Neural cell (in vitro differentiated cells): Measurements from ENCODE around the gene NDOR1. TPM values are rescaled to one million over a fixed set of nuclear protein-coding genes. Genes with fewer than 3 reads are reported as not detected.

Source experiments
- H2AFZ ChIP-seq: fragments of 200-600, 300-800 bp; sonication (generic), shearing (Covaris generic); 2 replicates; pipeline ENCODE4 v1.6.0; 2014; ENCODE audit warnings: low read depth, mild to moderate bottlenecking, antibody characterized with exemption, low read length, moderate library complexity
- H3F3A ChIP-seq: fragments of 200-600 bp; shearing (Covaris generic); 2 replicates; pipeline ENCODE4 v1.6.1; 2016; ENCODE audit warnings: mild to moderate bottlenecking, moderate library complexity, mixed read lengths, antibody characterized with exemption, low read length; ENCODE audit not compliant: insufficient read depth, poor library complexity, severe bottlenecking
- H3K27ac ChIP-seq: fragments of 200-600, 300-800 bp; sonication (generic), shearing (Covaris generic); 2 replicates; pipeline ENCODE4 v1.5.1; 2014; ENCODE audit warnings: mild to moderate bottlenecking, low read length, moderate library complexity
- H3K27me3 ChIP-seq: fragments of 300-800, 200-600 bp; sonication (generic), shearing (Covaris generic); 2 replicates; pipeline ENCODE4 v1.6.0; 2014; ENCODE audit warnings: mild to moderate bottlenecking, low read depth, low read length, moderate library complexity; ENCODE audit not compliant: insufficient read depth
- H3K36me3 ChIP-seq: fragments of 300-800, 200-600 bp; sonication (generic), shearing (Covaris generic); 2 replicates; pipeline ENCODE4 v1.5.1; 2014; ENCODE audit warnings: mild to moderate bottlenecking, antibody characterized with exemption, low read length, moderate library complexity; ENCODE audit not compliant: insufficient read depth
- H3K4me2 ChIP-seq: fragments of 300-800, 200-600 bp; sonication (generic), shearing (Covaris generic); 2 replicates; pipeline ENCODE4 v1.6.0; 2014; ENCODE audit warnings: mild to moderate bottlenecking, low read length
- H3K4me3 ChIP-seq: fragments of 300-800, 200-600 bp; sonication (generic), shearing (Covaris generic); 2 replicates; pipeline ENCODE4 v1.5.1; 2014; ENCODE audit warnings: mild to moderate bottlenecking, low read length, moderate library complexity
- H3K79me2 ChIP-seq: fragments of 200-600 bp; shearing (Covaris generic); replicated peaks from 2 replicates; pipeline ENCODE4 v1.6.0; 2014; ENCODE audit warnings: mild to moderate bottlenecking, low read length, moderate library complexity; ENCODE audit not compliant: insufficient read depth
- H3K9ac ChIP-seq: fragments of 300-800, 200-600 bp; sonication (generic), shearing (Covaris generic); 2 replicates; pipeline ENCODE4 v1.6.1; 2016; ENCODE audit warnings: mild to moderate bottlenecking, low read length, mixed read lengths
- H3K9me2 ChIP-seq: fragments of 200-600 bp; shearing (Covaris generic); 2 replicates; pipeline ENCODE4 v1.6.1; 2016; ENCODE audit warnings: mild to moderate bottlenecking, low read length, mixed read lengths; ENCODE audit not compliant: insufficient read depth
- H3K9me3 ChIP-seq: fragments of 200-600, 300-800 bp; sonication (generic), shearing (Covaris generic); 2 replicates; pipeline ENCODE4 v1.6.1; 2016; ENCODE audit warnings: mild to moderate bottlenecking, mixed run types, low read length, moderate library complexity, mixed read lengths
- H4K20me1 ChIP-seq: fragments of 200-600 bp; shearing (Covaris generic); 2 replicates; pipeline ENCODE4 v1.6.1; 2016; ENCODE audit warnings: mild to moderate bottlenecking, mixed run types; ENCODE audit not compliant: insufficient read depth
- EP300 ChIP-seq: fragments of 450-650 bp; conservative IDR thresholded peaks from 2 replicates; pipeline ENCODE4 v1.6.1; 2014; ENCODE audit warnings: antibody characterized with exemption, mild to moderate bottlenecking, moderate library complexity; ENCODE audit not compliant: poor library complexity, severe bottlenecking
- EZH2 ChIP-seq: fragments of 200-600, 300-800 bp; shearing (Covaris generic), sonication (generic); IDR thresholded peaks from 2 replicates; pipeline ENCODE4 v1.6.1; 2014; ENCODE audit warnings: antibody characterized with exemption, low read length, borderline replicate concordance, mild to moderate bottlenecking; ENCODE audit not compliant: insufficient read depth, poor library complexity, severe bottlenecking
- MXI1 ChIP-seq: fragments of 450-650 bp; conservative IDR thresholded peaks from 2 replicates; pipeline ENCODE4 v1.6.1; 2014; ENCODE audit warnings: antibody characterized with exemption, mild to moderate bottlenecking; ENCODE audit not compliant: poor library complexity, severe bottlenecking
- POLR2AphosphoS5 ChIP-seq: IDR thresholded peaks from 2 replicates; pipeline ENCODE4 v1.6.1; 2012
- RAD21 ChIP-seq: fragments of 450-650 bp; conservative IDR thresholded peaks from 2 replicates; pipeline ENCODE4 v1.6.1; 2014; ENCODE audit warnings: antibody characterized with exemption, mild to moderate bottlenecking, moderate library complexity
- SMC3 ChIP-seq: fragments of 450-650 bp; conservative IDR thresholded peaks from 2 replicates; pipeline ENCODE4 v1.6.1; 2014; ENCODE audit warnings: antibody characterized with exemption, mild to moderate bottlenecking, moderate library complexity; ENCODE audit not compliant: poor library complexity
- TAF1 ChIP-seq: IDR thresholded peaks from 2 replicates; pipeline ENCODE4 v1.6.1; 2012; ENCODE audit warnings: low read depth
- polyA plus RNA-seq: library from polyadenylated mRNA; depleted of rRNA; stranded (reverse); fragments of >200 nt; gene quantifications from 2 replicates; pipeline ENCODE4 v1.2.3, GENCODE V29; 2014
- TF ChIP-seq, protein P1 (sequence below): IDR thresholded peaks from 2 replicates; pipeline ENCODE4 v1.6.1; 2012; ENCODE audit warnings: borderline replicate concordance
- TF ChIP-seq, protein P2 (sequence below): fragments of 450-650 bp; IDR thresholded peaks from 2 replicates; pipeline ENCODE4 v1.5.1; 2014; ENCODE audit warnings: antibody characterized with exemption, mild to moderate bottlenecking, moderate library complexity; ENCODE audit not compliant: poor library complexity, severe bottlenecking

The NDOR1 gene
- polyA plus RNA-seq, 1 donor from 2014 or later: 18.2 TPM

GRCh38 chr9:137182836-137183235 lies 22.7 kb upstream of the NDOR1 start:
- Histone ChIP-seq H3K9me3 (no peaks in the 10 kb centered on the region), H2AFZ (no peak overlapping the region), H3K4me2 (no peak overlapping the region), H3K4me3 (no peak overlapping the region), H3K27me3 (no peaks in the 10 kb centered on the region), H3K9me2 (no peaks in the 10 kb centered on the region), H3K79me2 (peaks cover 11% of the 10 kb centered on the region), H3K27ac (no peak overlapping the region), H3K9ac (no peak overlapping the region), H3K36me3 (no peaks in the 10 kb centered on the region), H4K20me1 (no peaks in the 10 kb centered on the region), H3F3A (no peaks in the 10 kb centered on the region)
- TF ChIP-seq EP300: no peak
- no peak for TF ChIP-seq SMC3
- TF ChIP-seq, protein P1, sequence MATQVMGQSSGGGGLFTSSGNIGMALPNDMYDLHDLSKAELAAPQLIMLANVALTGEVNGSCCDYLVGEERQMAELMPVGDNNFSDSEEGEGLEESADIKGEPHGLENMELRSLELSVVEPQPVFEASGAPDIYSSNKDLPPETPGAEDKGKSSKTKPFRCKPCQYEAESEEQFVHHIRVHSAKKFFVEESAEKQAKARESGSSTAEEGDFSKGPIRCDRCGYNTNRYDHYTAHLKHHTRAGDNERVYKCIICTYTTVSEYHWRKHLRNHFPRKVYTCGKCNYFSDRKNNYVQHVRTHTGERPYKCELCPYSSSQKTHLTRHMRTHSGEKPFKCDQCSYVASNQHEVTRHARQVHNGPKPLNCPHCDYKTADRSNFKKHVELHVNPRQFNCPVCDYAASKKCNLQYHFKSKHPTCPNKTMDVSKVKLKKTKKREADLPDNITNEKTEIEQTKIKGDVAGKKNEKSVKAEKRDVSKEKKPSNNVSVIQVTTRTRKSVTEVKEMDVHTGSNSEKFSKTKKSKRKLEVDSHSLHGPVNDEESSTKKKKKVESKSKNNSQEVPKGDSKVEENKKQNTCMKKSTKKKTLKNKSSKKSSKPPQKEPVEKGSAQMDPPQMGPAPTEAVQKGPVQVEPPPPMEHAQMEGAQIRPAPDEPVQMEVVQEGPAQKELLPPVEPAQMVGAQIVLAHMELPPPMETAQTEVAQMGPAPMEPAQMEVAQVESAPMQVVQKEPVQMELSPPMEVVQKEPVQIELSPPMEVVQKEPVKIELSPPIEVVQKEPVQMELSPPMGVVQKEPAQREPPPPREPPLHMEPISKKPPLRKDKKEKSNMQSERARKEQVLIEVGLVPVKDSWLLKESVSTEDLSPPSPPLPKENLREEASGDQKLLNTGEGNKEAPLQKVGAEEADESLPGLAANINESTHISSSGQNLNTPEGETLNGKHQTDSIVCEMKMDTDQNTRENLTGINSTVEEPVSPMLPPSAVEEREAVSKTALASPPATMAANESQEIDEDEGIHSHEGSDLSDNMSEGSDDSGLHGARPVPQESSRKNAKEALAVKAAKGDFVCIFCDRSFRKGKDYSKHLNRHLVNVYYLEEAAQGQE: no peak
- no peak for TF ChIP-seq POLR2AphosphoS5
- TF ChIP-seq, protein P2, sequence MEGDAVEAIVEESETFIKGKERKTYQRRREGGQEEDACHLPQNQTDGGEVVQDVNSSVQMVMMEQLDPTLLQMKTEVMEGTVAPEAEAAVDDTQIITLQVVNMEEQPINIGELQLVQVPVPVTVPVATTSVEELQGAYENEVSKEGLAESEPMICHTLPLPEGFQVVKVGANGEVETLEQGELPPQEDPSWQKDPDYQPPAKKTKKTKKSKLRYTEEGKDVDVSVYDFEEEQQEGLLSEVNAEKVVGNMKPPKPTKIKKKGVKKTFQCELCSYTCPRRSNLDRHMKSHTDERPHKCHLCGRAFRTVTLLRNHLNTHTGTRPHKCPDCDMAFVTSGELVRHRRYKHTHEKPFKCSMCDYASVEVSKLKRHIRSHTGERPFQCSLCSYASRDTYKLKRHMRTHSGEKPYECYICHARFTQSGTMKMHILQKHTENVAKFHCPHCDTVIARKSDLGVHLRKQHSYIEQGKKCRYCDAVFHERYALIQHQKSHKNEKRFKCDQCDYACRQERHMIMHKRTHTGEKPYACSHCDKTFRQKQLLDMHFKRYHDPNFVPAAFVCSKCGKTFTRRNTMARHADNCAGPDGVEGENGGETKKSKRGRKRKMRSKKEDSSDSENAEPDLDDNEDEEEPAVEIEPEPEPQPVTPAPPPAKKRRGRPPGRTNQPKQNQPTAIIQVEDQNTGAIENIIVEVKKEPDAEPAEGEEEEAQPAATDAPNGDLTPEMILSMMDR: no peak
- no peak for TF ChIP-seq TAF1
- TF ChIP-seq EZH2: no peak
- TF ChIP-seq MXI1: no peak
- TF ChIP-seq RAD21: no peak

GRCh38 chr9:137183980-137184595 lies 21.4 kb upstream of the NDOR1 start:
- TF ChIP-seq EP300 (no peak), EZH2 (no peak), POLR2AphosphoS5 (no peak), SMC3 (no peak), RAD21 (no peak), TAF1 (no peak), MXI1 (no peak)
- TF ChIP-seq, protein P1: no peak
- TF ChIP-seq, protein P2: no peak
- H3K9ac ChIP-seq: no peak overlapping the region
- no peak overlapping the region for H3K4me3 ChIP-seq
- no peak overlapping the region for H3K27ac ChIP-seq
- H3K79me2 ChIP-seq: peaks cover 14% of the 10 kb centered on the region
- H3F3A ChIP-seq: no peaks in the 10 kb centered on the region
- no peaks in the 10 kb centered on the region for H4K20me1 ChIP-seq
- H2AFZ ChIP-seq: no peak overlapping the region
- no peaks in the 10 kb centered on the region for H3K9me3 ChIP-seq
- no peaks in the 10 kb centered on the region for H3K36me3 ChIP-seq
- no peaks in the 10 kb centered on the region for H3K9me2 ChIP-seq
- H3K27me3 ChIP-seq: no peaks in the 10 kb centered on the region
- H3K4me2 ChIP-seq: no peak overlapping the region
